Measurements from ENCODE around the gene TTC33. TPM values are rescaled to one million over a fixed set of nuclear protein-coding genes. Genes with fewer than 3 reads are reported as not detected.

Gene TTC33
- 7.7 to 17.3 TPM (median 9.2 TPM) in 5 replicates for total RNA-seq (2022; extraction: Qiagen RNA extraction)

GRCh38 chr5:40755407-40756365 is at the start of gene TTC33:
TSS of gene TTC33 (minus strand) at chr5:40755961. CDS start at chr5:40747018, 8,943 bp downstream.

GRCh38 chr5:40798012-40798800 is 42.4 kb upstream of the TTC33 start, which contains the start of gene PRKAA1:
TSS of gene PRKAA1 (minus strand) at chr5:40798374. CDS start at chr5:40798189, 185 bp downstream.

GRCh38 chr5:40679913-40680681 is 75.7 kb downstream of the TTC33 start, which contains the start of gene PTGER4:
TSS of gene PTGER4 (plus strand) at chr5:40679915. CDS start at chr5:40680994, 1,079 bp downstream.

Other genes with a start within 250 kb of the TTC33 start
- gene PTGER4, start 76.0 kb downstream of the TTC33 start, total RNA-seq (2022; extraction: Qiagen RNA extraction), result 5.6 to 7.9 TPM (median 6.7 TPM) in 5 replicates
- gene PRKAA1, start 42.4 kb upstream of the TTC33 start, total RNA-seq (2022; extraction: Qiagen RNA extraction), result 27.9 to 74.1 TPM (median 37.8 TPM) in 5 replicates
- 2,664 to 2,779 TPM (median 2,727 TPM) in 5 replicates for gene RPL37, start 79.3 kb upstream of the TTC33 start, total RNA-seq (2022; extraction: Qiagen RNA extraction)
- gene CARD6, start 85.4 kb upstream of the TTC33 start, total RNA-seq (2022; extraction: Qiagen RNA extraction), result 2.2 to 3.0 TPM (median 2.4 TPM) in 5 replicates
- gene C7, start 153.5 kb upstream of the TTC33 start, total RNA-seq (2022; extraction: Qiagen RNA extraction), result not detected in 5 replicates

Data from A549 treated with AZD2906 at 1 μM for 4 hours (cell line).